ENCODE results near the gene PRKAR1A.

Gene PRKAR1A

GRCh38 chr17:68584581-68585303 is 72.5 kb downstream of the PRKAR1A start:
- no peak overlapping the region for H3K4me3 ChIP-seq (ENCODE audit: low read depth, low read length)
- peak; percentile 4 for DNase-seq (ENCODE audit: low read depth)
- no peak for TF ChIP-seq CTCF (IDR thresholded peaks at IDR 0.05; ENCODE audit: control insufficient read depth, extremely low read depth, insufficient read depth)

GRCh38 chr17:68585643-68586042 is 73.4 kb downstream of the PRKAR1A start:
- no peak for TF ChIP-seq CTCF (IDR thresholded peaks at IDR 0.05; ENCODE audit: control insufficient read depth, extremely low read depth, insufficient read depth)
- no peak overlapping the region for H3K4me3 ChIP-seq (ENCODE audit: low read depth, low read length)
- no peak for DNase-seq (ENCODE audit: low read depth)

- no peak for TF ChIP-seq CTCF (IDR thresholded peaks at IDR 0.05; ENCODE audit: control insufficient read depth, extremely low read depth, insufficient read depth)
- no peak overlapping the region for H3K4me3 ChIP-seq (ENCODE audit: low read depth, low read length)
- no peak for DNase-seq (ENCODE audit: low read depth)
These were observed 74.8 kb downstream of the PRKAR1A start for GRCh38 chr17:68587026-68587425.

- no peak for TF ChIP-seq CTCF (IDR thresholded peaks at IDR 0.05; ENCODE audit: control insufficient read depth, extremely low read depth, insufficient read depth)
- no peak overlapping the region for H3K4me3 ChIP-seq (ENCODE audit: low read depth, low read length)
These were observed 75.6 kb downstream of the PRKAR1A start for GRCh38 chr17:68587847-68588246.

GRCh38 chr17:68588362-68588761 is 76.1 kb downstream of the PRKAR1A start:
- no peak for TF ChIP-seq CTCF (IDR thresholded peaks at IDR 0.05; ENCODE audit: control insufficient read depth, extremely low read depth, insufficient read depth)
- no peak overlapping the region for H3K4me3 ChIP-seq (ENCODE audit: low read depth, low read length)

More at GRCh38 chr17:68587847-68588246, 75.6 kb downstream of the PRKAR1A start:
- no peak for DNase-seq (ENCODE audit: low read depth)

GRCh38 chr17:68589086-68589485 is 76.9 kb downstream of the PRKAR1A start:
- H3K4me3 ChIP-seq (ENCODE audit: low read depth, low read length), result no peak overlapping the region
- no peak for DNase-seq (ENCODE audit: low read depth)
- no peak for TF ChIP-seq CTCF (IDR thresholded peaks at IDR 0.05; ENCODE audit: control insufficient read depth, extremely low read depth, insufficient read depth)

More at GRCh38 chr17:68588362-68588761, 76.1 kb downstream of the PRKAR1A start:
- DNase-seq (ENCODE audit: low read depth), result no peak

GRCh38 chr17:68591583-68591982 is 79.4 kb downstream of the PRKAR1A start:
- H3K4me3 ChIP-seq (ENCODE audit: low read depth, low read length), result no peak overlapping the region
- TF ChIP-seq CTCF (IDR thresholded peaks at IDR 0.05; ENCODE audit: control insufficient read depth, extremely low read depth, insufficient read depth), result no peak
- no peak for DNase-seq (ENCODE audit: low read depth)

Measured in LNCaP clone FGC (cell line).